ENCODE data around the gene FOCAD.

DNA sequence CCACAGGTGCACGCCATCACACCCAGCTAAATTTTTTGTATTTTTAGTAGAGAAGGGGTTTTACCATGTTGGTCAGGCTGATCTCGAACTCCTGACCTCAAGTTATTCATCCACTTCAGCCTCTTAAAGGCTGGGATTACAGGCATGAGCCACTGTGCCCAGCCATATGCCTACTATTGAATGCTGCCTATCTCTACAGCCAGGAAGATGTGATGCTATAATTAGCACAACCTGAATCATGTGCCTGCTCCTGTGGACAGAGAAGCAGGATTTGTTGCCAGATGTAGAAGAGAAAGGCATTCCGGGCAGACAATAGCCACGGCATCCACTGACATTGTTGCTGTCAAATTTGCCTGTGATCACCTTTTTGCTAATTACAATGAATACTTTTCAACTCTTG is 37.4 kb upstream of the FOCAD start:
- TF ChIP-seq ZBTB8A (tag by site-specific recombination; IDR thresholded peaks at IDR 0.05): no peak
- TF ChIP-seq, protein P1, sequence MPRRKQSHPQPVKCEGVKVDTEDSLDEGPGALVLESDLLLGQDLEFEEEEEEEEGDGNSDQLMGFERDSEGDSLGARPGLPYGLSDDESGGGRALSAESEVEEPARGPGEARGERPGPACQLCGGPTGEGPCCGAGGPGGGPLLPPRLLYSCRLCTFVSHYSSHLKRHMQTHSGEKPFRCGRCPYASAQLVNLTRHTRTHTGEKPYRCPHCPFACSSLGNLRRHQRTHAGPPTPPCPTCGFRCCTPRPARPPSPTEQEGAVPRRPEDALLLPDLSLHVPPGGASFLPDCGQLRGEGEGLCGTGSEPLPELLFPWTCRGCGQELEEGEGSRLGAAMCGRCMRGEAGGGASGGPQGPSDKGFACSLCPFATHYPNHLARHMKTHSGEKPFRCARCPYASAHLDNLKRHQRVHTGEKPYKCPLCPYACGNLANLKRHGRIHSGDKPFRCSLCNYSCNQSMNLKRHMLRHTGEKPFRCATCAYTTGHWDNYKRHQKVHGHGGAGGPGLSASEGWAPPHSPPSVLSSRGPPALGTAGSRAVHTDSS (tag by site-specific recombination; IDR thresholded peaks at IDR 0.05): no peak
- TF ChIP-seq ZNF341 (tag by site-specific recombination; IDR thresholded peaks at IDR 0.05; ENCODE audit: low read depth): no peak
- TF ChIP-seq, protein P2, sequence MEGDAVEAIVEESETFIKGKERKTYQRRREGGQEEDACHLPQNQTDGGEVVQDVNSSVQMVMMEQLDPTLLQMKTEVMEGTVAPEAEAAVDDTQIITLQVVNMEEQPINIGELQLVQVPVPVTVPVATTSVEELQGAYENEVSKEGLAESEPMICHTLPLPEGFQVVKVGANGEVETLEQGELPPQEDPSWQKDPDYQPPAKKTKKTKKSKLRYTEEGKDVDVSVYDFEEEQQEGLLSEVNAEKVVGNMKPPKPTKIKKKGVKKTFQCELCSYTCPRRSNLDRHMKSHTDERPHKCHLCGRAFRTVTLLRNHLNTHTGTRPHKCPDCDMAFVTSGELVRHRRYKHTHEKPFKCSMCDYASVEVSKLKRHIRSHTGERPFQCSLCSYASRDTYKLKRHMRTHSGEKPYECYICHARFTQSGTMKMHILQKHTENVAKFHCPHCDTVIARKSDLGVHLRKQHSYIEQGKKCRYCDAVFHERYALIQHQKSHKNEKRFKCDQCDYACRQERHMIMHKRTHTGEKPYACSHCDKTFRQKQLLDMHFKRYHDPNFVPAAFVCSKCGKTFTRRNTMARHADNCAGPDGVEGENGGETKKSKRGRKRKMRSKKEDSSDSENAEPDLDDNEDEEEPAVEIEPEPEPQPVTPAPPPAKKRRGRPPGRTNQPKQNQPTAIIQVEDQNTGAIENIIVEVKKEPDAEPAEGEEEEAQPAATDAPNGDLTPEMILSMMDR (tag by site-specific recombination; IDR thresholded peaks at IDR 0.05): no peak
- TF ChIP-seq, protein P3, sequence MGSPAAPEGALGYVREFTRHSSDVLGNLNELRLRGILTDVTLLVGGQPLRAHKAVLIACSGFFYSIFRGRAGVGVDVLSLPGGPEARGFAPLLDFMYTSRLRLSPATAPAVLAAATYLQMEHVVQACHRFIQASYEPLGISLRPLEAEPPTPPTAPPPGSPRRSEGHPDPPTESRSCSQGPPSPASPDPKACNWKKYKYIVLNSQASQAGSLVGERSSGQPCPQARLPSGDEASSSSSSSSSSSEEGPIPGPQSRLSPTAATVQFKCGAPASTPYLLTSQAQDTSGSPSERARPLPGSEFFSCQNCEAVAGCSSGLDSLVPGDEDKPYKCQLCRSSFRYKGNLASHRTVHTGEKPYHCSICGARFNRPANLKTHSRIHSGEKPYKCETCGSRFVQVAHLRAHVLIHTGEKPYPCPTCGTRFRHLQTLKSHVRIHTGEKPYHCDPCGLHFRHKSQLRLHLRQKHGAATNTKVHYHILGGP (tag by site-specific recombination; IDR thresholded peaks at IDR 0.05): no peak
- TF ChIP-seq ZSCAN16 (tag by site-specific recombination; IDR thresholded peaks at IDR 0.05): no peak
- TF ChIP-seq ZFP37 (tag by site-specific recombination; IDR thresholded peaks at IDR 0.05): no peak
- no peak for TF ChIP-seq ZNF335 (tag by site-specific recombination; conservative IDR thresholded peaks at IDR 0.05)
- TF ChIP-seq, protein P4, sequence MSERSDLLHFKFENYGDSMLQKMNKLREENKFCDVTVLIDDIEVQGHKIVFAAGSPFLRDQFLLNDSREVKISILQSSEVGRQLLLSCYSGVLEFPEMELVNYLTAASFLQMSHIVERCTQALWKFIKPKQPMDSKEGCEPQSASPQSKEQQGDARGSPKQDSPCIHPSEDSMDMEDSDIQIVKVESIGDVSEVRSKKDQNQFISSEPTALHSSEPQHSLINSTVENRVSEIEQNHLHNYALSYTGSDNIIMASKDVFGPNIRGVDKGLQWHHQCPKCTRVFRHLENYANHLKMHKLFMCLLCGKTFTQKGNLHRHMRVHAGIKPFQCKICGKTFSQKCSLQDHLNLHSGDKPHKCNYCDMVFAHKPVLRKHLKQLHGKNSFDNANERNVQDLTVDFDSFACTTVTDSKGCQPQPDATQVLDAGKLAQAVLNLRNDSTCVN (tag by site-specific recombination; optimal IDR thresholded peaks at IDR 0.05): no peak
- no peak for TF ChIP-seq FEZF1 (tag by site-specific recombination; IDR thresholded peaks at IDR 0.05)
- TF ChIP-seq ZFP3 (tag by site-specific recombination; IDR thresholded peaks at IDR 0.05; ENCODE audit: low read depth): no peak
- TF ChIP-seq ZNF830 (tag by site-specific recombination; IDR thresholded peaks at IDR 0.05; ENCODE audit: low read depth): no peak
- TF ChIP-seq ZNF239 (tag by site-specific recombination; IDR thresholded peaks at IDR 0.05): no peak
- TF ChIP-seq, protein P5, sequence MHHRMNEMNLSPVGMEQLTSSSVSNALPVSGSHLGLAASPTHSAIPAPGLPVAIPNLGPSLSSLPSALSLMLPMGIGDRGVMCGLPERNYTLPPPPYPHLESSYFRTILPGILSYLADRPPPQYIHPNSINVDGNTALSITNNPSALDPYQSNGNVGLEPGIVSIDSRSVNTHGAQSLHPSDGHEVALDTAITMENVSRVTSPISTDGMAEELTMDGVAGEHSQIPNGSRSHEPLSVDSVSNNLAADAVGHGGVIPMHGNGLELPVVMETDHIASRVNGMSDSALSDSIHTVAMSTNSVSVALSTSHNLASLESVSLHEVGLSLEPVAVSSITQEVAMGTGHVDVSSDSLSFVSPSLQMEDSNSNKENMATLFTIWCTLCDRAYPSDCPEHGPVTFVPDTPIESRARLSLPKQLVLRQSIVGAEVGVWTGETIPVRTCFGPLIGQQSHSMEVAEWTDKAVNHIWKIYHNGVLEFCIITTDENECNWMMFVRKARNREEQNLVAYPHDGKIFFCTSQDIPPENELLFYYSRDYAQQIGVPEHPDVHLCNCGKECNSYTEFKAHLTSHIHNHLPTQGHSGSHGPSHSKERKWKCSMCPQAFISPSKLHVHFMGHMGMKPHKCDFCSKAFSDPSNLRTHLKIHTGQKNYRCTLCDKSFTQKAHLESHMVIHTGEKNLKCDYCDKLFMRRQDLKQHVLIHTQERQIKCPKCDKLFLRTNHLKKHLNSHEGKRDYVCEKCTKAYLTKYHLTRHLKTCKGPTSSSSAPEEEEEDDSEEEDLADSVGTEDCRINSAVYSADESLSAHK (tag by site-specific recombination; IDR thresholded peaks at IDR 0.05): no peak

Data from HEK293 (cell line).